MM.1S (cell line): ENCODE data around the gene TOLLIP.

Source experiments
- CTCF ChIP-seq: fragments of 300-600 bp; sonication (generic); IDR thresholded peaks from 2 replicates; pipeline ENCODE4 v1.5.1; 2016; ENCODE audit warnings: antibody characterized with exemption, low read length, mixed read lengths
- EZH2 ChIP-seq: fragments of 300-600 bp; sonication (generic); optimal IDR thresholded peaks from 2 replicates; pipeline ENCODE3; 2017; ENCODE audit warnings: low read depth, mild to moderate bottlenecking, antibody characterized with exemption, low read length, mixed read lengths

GRCh38 chr11:1232021-1232882 is 77.2 kb downstream of the TOLLIP start:
- no peak for TF ChIP-seq EZH2
- no peak for TF ChIP-seq CTCF
